ENCODE measurements around the gene MMAA.
"Not testable (repeated sequence)": the region's sequence is repeated elsewhere in the genome, so short reads cannot be mapped to it uniquely, and the experiment has no call there.

The MMAA gene

GRCh38 chr4:145686991-145687390 lies 67.8 kb downstream of the MMAA start:
- TF ChIP-seq CTCF (IDR thresholded peaks at IDR 0.05; ENCODE audit: control insufficient read depth, insufficient read depth, low read depth, low read length, missing control alignments), result no peak
- DNase-seq (ENCODE audit: low read depth), result no peak
- H3K4me3 ChIP-seq (ENCODE audit: control insufficient read depth, low read depth, low read length), result no peak overlapping the region

- DNase-seq (ENCODE audit: low read depth), result no peak
- no peak for TF ChIP-seq CTCF (IDR thresholded peaks at IDR 0.05; ENCODE audit: control insufficient read depth, insufficient read depth, low read depth, low read length, missing control alignments)
- H3K4me3 ChIP-seq (ENCODE audit: control insufficient read depth, low read depth, low read length), result no peak overlapping the region
These were observed 71.4 kb downstream of the MMAA start for GRCh38 chr4:145690610-145691009.

- DNase-seq (ENCODE audit: low read depth); H3K4me3 ChIP-seq (ENCODE audit: control insufficient read depth, low read depth, low read length): not testable (repeated sequence)
These were observed 72.2 kb downstream of the MMAA start for GRCh38 chr4:145691416-145691815.

- H3K4me3 ChIP-seq (ENCODE audit: control insufficient read depth, low read depth, low read length), result no peak overlapping the region
- TF ChIP-seq CTCF (IDR thresholded peaks at IDR 0.05; ENCODE audit: control insufficient read depth, insufficient read depth, low read depth, low read length, missing control alignments), result no peak
- no peak for DNase-seq (ENCODE audit: low read depth)
These were observed 75.7 kb downstream of the MMAA start for GRCh38 chr4:145694929-145695328.

DNA sequence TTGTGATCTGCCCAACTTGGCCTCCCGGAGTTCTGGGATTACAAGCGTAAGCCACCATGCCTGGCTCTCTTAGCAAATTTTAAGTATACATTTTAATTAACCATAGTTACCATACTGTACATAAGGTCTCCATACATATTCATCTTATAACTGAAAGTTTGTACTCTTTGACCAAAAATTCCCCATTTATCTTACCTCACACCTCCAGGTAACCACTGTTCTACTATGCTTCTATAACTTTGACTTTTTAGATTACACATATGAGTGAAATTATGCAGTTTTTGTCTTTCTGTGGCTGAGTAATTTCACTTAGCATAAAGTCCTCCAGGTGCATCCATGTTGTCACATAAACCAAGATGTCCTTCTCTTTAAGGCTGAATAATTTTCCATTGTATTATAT lies 78.1 kb downstream of the MMAA start:
- DNase-seq (ENCODE audit: low read depth), result no peak
- TF ChIP-seq CTCF (IDR thresholded peaks at IDR 0.05; ENCODE audit: control insufficient read depth, insufficient read depth, low read depth, low read length, missing control alignments), result no peak

DNA sequence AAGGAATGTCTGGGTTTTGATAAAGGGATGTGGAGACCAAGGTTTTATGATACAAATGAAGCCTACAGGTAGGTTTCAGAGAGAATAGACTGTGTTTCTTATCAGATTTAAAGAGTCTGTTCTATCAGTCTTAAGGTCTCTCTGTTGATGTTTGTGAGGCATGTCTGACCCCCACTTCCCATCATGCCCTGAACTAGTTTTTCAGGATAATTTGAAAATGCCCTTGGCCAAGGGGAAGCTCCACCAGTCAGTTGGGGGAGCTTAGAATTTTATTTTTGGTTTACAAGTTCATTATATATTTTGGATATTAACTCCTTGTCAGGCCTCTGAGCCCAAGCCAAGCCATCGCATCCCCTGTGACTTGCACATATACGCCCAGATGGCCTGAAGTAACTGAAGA lies 79.3 kb downstream of the MMAA start:
- TF ChIP-seq CTCF (IDR thresholded peaks at IDR 0.05; ENCODE audit: control insufficient read depth, insufficient read depth, low read depth, low read length, missing control alignments), result no peak
- H3K4me3 ChIP-seq (ENCODE audit: control insufficient read depth, low read depth, low read length), result no peak overlapping the region
- no peak for DNase-seq (ENCODE audit: low read depth)

More for the DNA sequence above, 78.1 kb downstream of the MMAA start:
- no peak overlapping the region for H3K4me3 ChIP-seq (ENCODE audit: control insufficient read depth, low read depth, low read length)

- TF ChIP-seq CTCF (IDR thresholded peaks at IDR 0.05; ENCODE audit: control insufficient read depth, insufficient read depth, low read depth, low read length, missing control alignments), result no peak
These were observed 84.8 kb downstream of the MMAA start for GRCh38 chr4:145703850-145704497.

More at GRCh38 chr4:145703850-145704497, 84.8 kb downstream of the MMAA start:
- DNase-seq (ENCODE audit: low read depth), result no peak
- no peak overlapping the region for H3K4me3 ChIP-seq (ENCODE audit: control insufficient read depth, low read depth, low read length)

Measured in AG09309 (cell line).